Astrocyte (in vitro differentiated cells and primary cell): Measurements from ENCODE around the gene ADAM21. TPM values are rescaled to one million over a fixed set of nuclear protein-coding genes. Genes with fewer than 3 reads are reported as not detected.
"Not testable (repeated sequence)": the region's sequence is repeated elsewhere in the genome, so short reads cannot be mapped to it uniquely, and the experiment has no call there.

Experiments
- DNase-seq: peaks from one replicate; pipeline ENCODE4 v3.0.0-alpha.2; 2010; ENCODE audit warnings: low read depth
- FAIRE-seq: peaks from 2 replicates; lab custom pipeline; 2011; peaks lifted over from hg19 to GRCh38; lab: Jason Lieb, UNC
- H2AFZ ChIP-seq: 2 replicates; pipeline ENCODE4 v1.6.0; 2012; ENCODE audit warnings: low read depth, low read length, inconsistent platforms
- H3K27ac ChIP-seq: 2 replicates; pipeline ENCODE4 v1.5.1; 2011; ENCODE audit warnings: low read depth, low read length, inconsistent platforms
- H3K27me3 ChIP-seq: 2 replicates; pipeline ENCODE4 v1.6.0; 2011; ENCODE audit warnings: low read length, inconsistent platforms; ENCODE audit not compliant: insufficient read depth
- H3K36me3 ChIP-seq: 2 replicates; pipeline ENCODE4 v1.5.1; 2011; ENCODE audit warnings: low read length, inconsistent platforms; ENCODE audit not compliant: insufficient read depth
- H3K4me1 ChIP-seq: 2 replicates; pipeline ENCODE4 v1.5.1; 2011; ENCODE audit warnings: low read length, inconsistent platforms; ENCODE audit not compliant: insufficient read depth
- H3K4me2 ChIP-seq: 2 replicates; pipeline ENCODE4 v1.6.0; 2012; ENCODE audit warnings: low read length, inconsistent platforms
- H3K4me3 ChIP-seq: 2 replicates; pipeline ENCODE4 v1.5.1; 2011; ENCODE audit warnings: low read depth, mild to moderate bottlenecking, low read length, inconsistent platforms; ENCODE audit not compliant: insufficient read depth
- H3K79me2 ChIP-seq: 2 replicates; pipeline ENCODE4 v1.6.0; 2012; ENCODE audit warnings: mild to moderate bottlenecking, low read length, inconsistent platforms; ENCODE audit not compliant: insufficient read depth
- H3K9ac ChIP-seq: 2 replicates; pipeline ENCODE4 v1.6.0; 2012; ENCODE audit warnings: mild to moderate bottlenecking, low read length, inconsistent platforms
- H3K9me3 ChIP-seq: 2 replicates; pipeline ENCODE4 v1.5.1; 2012; ENCODE audit warnings: low read depth, mild to moderate bottlenecking, low read length, inconsistent platforms; ENCODE audit not compliant: insufficient read depth
- H4K20me1 ChIP-seq: 2 replicates; pipeline ENCODE4 v1.6.0; 2012; ENCODE audit warnings: low read length, inconsistent platforms; ENCODE audit not compliant: insufficient read depth
- H3K27ac Mint-ChIP-seq: one replicate; pipeline ENCODE4 v1.8.0; 2021; ENCODE audit warnings: mild to moderate bottlenecking, mixed read lengths; ENCODE audit not compliant: unreplicated experiment
- H3K27me3 Mint-ChIP-seq: one replicate; pipeline ENCODE4 v1.8.0; 2021; ENCODE audit warnings: low read depth, mixed read lengths; ENCODE audit not compliant: unreplicated experiment
- H3K36me3 Mint-ChIP-seq: one replicate; pipeline ENCODE4 v1.8.0; 2021; ENCODE audit warnings: low read depth, mixed read lengths; ENCODE audit not compliant: unreplicated experiment
- H3K4me1 Mint-ChIP-seq: one replicate; pipeline ENCODE4 v1.8.0; 2021; ENCODE audit warnings: low read depth, mixed read lengths; ENCODE audit not compliant: unreplicated experiment
- H3K4me3 Mint-ChIP-seq: one replicate; pipeline ENCODE4 v1.8.0; 2021; ENCODE audit warnings: mild to moderate bottlenecking, moderate library complexity, mixed read lengths; ENCODE audit not compliant: unreplicated experiment
- H3K9me3 Mint-ChIP-seq: one replicate; pipeline ENCODE4 v1.8.0; 2021; ENCODE audit warnings: mild to moderate bottlenecking, mixed read lengths; ENCODE audit not compliant: unreplicated experiment
- EZH2 ChIP-seq: IDR thresholded peaks from 2 replicates; pipeline ENCODE4 v1.6.1; 2012; ENCODE audit warnings: mild to moderate bottlenecking, low read length, inconsistent platforms; ENCODE audit not compliant: insufficient read depth
- total RNA-seq: library from RNA; stranded (reverse); gene quantifications from 2 replicates; pipeline ENCODE4 v1.2.1, GENCODE V29; 2021
- TF ChIP-seq, protein P1 (sequence below): IDR thresholded peaks from 2 replicates; pipeline ENCODE4 v1.5.1; 2011; ENCODE audit warnings: low read depth, mild to moderate bottlenecking, inconsistent platforms, low read length, moderate library complexity; ENCODE audit not compliant: insufficient read depth

Gene ADAM21
- total RNA-seq, 1 donor from 2014 or later, result 1.1 TPM

DNA sequence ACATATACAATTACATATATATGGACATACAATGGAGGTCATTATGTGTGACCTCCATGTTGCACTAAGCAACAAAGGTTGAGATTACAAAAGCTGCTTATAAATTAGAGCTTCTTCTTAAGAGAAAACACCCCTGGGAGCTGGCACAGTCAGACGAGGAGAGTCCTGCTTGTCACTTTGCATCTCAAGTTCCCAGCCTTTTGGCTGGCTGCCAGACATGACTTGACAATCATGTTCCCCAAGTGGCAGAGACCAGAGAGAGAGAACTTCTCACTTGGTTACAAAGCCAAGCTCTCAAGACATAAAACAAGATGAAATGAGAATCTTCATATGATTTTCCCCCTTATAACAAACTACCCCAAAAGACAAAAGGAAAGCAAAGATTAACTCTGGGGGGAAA, 26.6 kb upstream of the ADAM21 start:
- no peak for FAIRE-seq
- no peak overlapping the region for H2AFZ ChIP-seq
- H3K27me3 ChIP-seq, result no peaks in the 10 kb centered on the region
- no peak overlapping the region for H3K4me2 ChIP-seq
- no peak overlapping the region for H3K9ac ChIP-seq
- H3K4me1 ChIP-seq, result no peaks in the 10 kb centered on the region
- H3K9me3 Mint-ChIP-seq, result peaks cover 14% of the 10 kb centered on the region
- no peak overlapping the region for H3K27ac Mint-ChIP-seq
- no peak for DNase-seq
- H3K36me3 Mint-ChIP-seq, result peaks cover 4% of the 10 kb centered on the region
- TF ChIP-seq, protein P1, sequence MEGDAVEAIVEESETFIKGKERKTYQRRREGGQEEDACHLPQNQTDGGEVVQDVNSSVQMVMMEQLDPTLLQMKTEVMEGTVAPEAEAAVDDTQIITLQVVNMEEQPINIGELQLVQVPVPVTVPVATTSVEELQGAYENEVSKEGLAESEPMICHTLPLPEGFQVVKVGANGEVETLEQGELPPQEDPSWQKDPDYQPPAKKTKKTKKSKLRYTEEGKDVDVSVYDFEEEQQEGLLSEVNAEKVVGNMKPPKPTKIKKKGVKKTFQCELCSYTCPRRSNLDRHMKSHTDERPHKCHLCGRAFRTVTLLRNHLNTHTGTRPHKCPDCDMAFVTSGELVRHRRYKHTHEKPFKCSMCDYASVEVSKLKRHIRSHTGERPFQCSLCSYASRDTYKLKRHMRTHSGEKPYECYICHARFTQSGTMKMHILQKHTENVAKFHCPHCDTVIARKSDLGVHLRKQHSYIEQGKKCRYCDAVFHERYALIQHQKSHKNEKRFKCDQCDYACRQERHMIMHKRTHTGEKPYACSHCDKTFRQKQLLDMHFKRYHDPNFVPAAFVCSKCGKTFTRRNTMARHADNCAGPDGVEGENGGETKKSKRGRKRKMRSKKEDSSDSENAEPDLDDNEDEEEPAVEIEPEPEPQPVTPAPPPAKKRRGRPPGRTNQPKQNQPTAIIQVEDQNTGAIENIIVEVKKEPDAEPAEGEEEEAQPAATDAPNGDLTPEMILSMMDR, result no peak
- no peak for TF ChIP-seq EZH2
- H4K20me1 ChIP-seq, result no peaks in the 10 kb centered on the region
- no peaks in the 10 kb centered on the region for H3K36me3 ChIP-seq
- no peak overlapping the region for H3K27ac ChIP-seq
- H3K4me3 ChIP-seq, result no peak overlapping the region
- no peak overlapping the region for H3K4me3 Mint-ChIP-seq
- H3K79me2 ChIP-seq, result no peaks in the 10 kb centered on the region
- H3K27me3 Mint-ChIP-seq, result no peaks in the 10 kb centered on the region
- H3K9me3 ChIP-seq, result no peaks in the 10 kb centered on the region
- H3K4me1 Mint-ChIP-seq, result no peaks in the 10 kb centered on the region

DNA sequence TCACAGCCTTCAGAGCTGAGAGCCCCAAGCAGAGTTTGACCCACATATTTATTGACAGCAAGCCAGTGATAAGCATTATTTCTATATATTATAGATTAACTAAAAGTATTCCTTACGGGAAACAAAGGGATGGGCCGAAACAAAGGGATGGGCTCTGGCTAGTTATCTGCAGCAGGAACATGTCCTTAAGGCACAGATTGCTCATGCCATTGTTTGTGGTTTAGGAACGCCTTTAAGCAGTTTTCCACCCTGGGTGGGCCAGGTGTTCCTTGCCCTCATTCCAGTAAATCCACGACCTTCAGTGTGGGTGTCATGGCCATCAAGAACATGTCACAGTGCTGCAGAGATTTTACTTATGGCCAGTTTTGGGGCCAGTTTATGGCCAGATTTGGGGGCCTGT, 25.4 kb upstream of the ADAM21 start:
- H3K36me3 Mint-ChIP-seq, H3K9ac ChIP-seq, H3K27ac ChIP-seq, H3K4me3 Mint-ChIP-seq, DNase-seq, H3K27me3 Mint-ChIP-seq, H3K27ac Mint-ChIP-seq, H3K9me3 ChIP-seq, H3K36me3 ChIP-seq, H2AFZ ChIP-seq, H3K4me3 ChIP-seq, H3K4me2 ChIP-seq, H3K79me2 ChIP-seq, H3K27me3 ChIP-seq, H3K4me1 ChIP-seq, FAIRE-seq, H4K20me1 ChIP-seq, H3K4me1 Mint-ChIP-seq: not testable (repeated sequence)
- H3K9me3 Mint-ChIP-seq, result peaks cover 24% of the 10 kb centered on the region

DNA sequence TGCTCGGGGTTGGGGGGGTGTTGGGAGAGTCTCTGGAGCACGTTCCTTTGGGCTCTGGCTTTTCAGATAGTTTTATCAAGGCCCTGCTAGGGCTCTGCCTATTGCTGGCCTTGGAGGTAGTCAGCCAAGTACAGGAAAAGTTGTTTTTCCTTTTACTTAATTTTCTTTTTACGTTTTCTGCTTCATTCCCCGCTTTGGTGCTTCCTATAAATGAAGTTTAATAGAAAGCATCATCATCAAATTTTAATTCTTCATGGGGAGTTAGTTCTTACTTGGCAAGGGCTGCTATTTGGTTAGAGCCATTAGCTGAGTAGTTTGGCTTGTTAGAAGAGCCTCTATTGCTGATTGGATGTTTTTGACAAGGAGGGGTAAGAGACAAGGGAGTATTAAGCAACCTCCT, 15.1 kb upstream of the ADAM21 start:
- no peaks in the 10 kb centered on the region for H3K36me3 ChIP-seq
- Mint-ChIP-seq H3K36me3 (peaks cover 10% of the 10 kb centered on the region), H3K4me3 (no peak overlapping the region), H3K4me1 (no peaks in the 10 kb centered on the region), H3K27ac (no peak overlapping the region), H3K9me3 (peaks cover 57% of the 10 kb centered on the region), H3K27me3 (no peaks in the 10 kb centered on the region)
- H3K4me3 ChIP-seq, result no peak overlapping the region
- peaks cover 5% of the 10 kb centered on the region for H3K9me3 ChIP-seq
- FAIRE-seq (no peak), DNase-seq (no peak)
- H3K79me2 ChIP-seq, result no peaks in the 10 kb centered on the region
- no peak overlapping the region for H3K9ac ChIP-seq
- no peaks in the 10 kb centered on the region for H3K27me3 ChIP-seq
- H4K20me1 ChIP-seq, result no peaks in the 10 kb centered on the region
- TF ChIP-seq, protein P1, result no peak
- no peak for TF ChIP-seq EZH2
- no peak overlapping the region for H3K4me2 ChIP-seq
- no peak overlapping the region for H3K27ac ChIP-seq
- no peaks in the 10 kb centered on the region for H3K4me1 ChIP-seq
- H2AFZ ChIP-seq, result no peak overlapping the region
